Measurements from ENCODE around the gene ASPSCR1. TPM values are rescaled to one million over a fixed set of nuclear protein-coding genes. Genes with fewer than 3 reads are reported as not detected.

Gene ASPSCR1
- total and polyA plus RNA-seq, 2 of the 13 experiments (the other 11 are each of a cell fraction or from before 2014, with no cell fraction given) = 274 to 314 TPM

DNA sequence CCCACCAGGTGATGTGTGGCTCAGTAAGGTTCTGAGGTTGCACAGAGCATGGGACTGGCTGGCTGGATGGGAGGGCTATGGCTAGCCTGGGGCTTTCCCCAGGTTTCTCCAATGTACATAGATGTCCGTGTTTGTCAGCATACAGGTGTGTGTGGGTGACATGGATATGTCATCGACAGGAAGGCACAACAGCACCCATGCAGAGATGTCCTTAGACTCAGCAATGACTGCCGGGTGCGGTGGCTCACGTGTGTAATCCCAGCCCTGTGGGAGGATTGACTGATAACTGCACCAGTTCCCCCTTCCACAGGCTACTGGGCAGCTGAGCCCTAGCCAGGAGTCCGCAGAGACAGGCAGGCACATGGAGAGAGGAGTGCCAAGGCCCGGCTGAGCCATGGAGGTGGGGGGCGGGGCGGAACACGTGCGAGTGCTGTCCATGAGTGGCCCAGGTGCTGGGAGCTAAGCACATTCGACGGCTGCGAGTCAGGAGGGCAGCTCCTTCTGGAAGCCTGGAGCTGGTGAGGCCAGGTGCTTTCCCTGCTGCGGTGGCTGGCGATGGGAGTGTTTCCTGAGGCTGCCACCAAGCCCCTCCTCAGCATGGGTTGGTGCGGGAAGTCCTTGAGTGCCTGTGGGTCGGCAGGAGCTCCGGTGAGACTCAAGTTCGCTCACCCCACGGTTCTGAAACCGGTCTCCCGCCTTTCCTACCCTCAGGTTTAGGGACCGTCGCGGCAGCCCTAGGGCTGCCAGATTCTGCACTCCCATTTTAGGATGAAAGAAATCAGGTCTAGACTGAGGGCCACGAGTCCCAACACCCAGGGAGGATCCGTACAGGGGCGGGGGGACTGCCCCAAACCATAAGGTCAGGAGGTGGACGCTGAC lies 858 bp upstream of the ASPSCR1 start (continued):
- TF ChIP-seq, protein P1, sequence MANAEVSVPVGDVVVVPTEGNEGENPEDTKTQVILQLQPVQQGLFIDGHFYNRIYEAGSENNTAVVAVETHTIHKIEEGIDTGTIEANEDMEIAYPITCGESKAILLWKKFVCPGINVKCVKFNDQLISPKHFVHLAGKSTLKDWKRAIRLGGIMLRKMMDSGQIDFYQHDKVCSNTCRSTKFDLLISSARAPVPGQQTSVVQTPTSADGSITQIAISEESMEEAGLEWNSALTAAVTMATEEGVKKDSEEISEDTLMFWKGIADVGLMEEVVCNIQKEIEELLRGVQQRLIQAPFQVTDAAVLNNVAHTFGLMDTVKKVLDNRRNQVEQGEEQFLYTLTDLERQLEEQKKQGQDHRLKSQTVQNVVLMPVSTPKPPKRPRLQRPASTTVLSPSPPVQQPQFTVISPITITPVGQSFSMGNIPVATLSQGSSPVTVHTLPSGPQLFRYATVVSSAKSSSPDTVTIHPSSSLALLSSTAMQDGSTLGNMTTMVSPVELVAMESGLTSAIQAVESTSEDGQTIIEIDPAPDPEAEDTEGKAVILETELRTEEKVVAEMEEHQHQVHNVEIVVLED (CRISPR knock-in tag; IDR thresholded peaks at IDR 0.05; ENCODE audit: borderline replicate concordance) = no peak
- TF ChIP-seq TOPORS (CRISPR knock-in tag; IDR thresholded peaks at IDR 0.05) = no peak
- TF ChIP-seq, protein P2, sequence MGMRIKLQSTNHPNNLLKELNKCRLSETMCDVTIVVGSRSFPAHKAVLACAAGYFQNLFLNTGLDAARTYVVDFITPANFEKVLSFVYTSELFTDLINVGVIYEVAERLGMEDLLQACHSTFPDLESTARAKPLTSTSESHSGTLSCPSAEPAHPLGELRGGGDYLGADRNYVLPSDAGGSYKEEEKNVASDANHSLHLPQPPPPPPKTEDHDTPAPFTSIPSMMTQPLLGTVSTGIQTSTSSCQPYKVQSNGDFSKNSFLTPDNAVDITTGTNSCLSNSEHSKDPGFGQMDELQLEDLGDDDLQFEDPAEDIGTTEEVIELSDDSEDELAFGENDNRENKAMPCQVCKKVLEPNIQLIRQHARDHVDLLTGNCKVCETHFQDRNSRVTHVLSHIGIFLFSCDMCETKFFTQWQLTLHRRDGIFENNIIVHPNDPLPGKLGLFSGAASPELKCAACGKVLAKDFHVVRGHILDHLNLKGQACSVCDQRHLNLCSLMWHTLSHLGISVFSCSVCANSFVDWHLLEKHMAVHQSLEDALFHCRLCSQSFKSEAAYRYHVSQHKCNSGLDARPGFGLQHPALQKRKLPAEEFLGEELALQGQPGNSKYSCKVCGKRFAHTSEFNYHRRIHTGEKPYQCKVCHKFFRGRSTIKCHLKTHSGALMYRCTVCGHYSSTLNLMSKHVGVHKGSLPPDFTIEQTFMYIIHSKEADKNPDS (CRISPR knock-in tag; IDR thresholded peaks at IDR 0.05) = peak; percentile 90; the same call in 1 of the 2 replicates
- TF ChIP-seq ZFP36L1 (CRISPR knock-in tag; IDR thresholded peaks at IDR 0.05) = no peak; the same call in 1 of the 2 replicates
- TF ChIP-seq SOX6 (IDR thresholded peaks at IDR 0.05) = no peak
- no peak for TF ChIP-seq SOX6 (CRISPR knock-in tag; IDR thresholded peaks at IDR 0.05)
- TF ChIP-seq, protein P3, sequence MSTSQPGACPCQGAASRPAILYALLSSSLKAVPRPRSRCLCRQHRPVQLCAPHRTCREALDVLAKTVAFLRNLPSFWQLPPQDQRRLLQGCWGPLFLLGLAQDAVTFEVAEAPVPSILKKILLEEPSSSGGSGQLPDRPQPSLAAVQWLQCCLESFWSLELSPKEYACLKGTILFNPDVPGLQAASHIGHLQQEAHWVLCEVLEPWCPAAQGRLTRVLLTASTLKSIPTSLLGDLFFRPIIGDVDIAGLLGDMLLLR (CRISPR knock-in tag; IDR thresholded peaks at IDR 0.05) = peak; percentile 73; the same call in 1 of the 2 replicates
- TF ChIP-seq, protein P4, sequence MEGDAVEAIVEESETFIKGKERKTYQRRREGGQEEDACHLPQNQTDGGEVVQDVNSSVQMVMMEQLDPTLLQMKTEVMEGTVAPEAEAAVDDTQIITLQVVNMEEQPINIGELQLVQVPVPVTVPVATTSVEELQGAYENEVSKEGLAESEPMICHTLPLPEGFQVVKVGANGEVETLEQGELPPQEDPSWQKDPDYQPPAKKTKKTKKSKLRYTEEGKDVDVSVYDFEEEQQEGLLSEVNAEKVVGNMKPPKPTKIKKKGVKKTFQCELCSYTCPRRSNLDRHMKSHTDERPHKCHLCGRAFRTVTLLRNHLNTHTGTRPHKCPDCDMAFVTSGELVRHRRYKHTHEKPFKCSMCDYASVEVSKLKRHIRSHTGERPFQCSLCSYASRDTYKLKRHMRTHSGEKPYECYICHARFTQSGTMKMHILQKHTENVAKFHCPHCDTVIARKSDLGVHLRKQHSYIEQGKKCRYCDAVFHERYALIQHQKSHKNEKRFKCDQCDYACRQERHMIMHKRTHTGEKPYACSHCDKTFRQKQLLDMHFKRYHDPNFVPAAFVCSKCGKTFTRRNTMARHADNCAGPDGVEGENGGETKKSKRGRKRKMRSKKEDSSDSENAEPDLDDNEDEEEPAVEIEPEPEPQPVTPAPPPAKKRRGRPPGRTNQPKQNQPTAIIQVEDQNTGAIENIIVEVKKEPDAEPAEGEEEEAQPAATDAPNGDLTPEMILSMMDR (CRISPR knock-in tag; IDR thresholded peaks at IDR 0.05) = peak; percentile 15; the same call in 1 of the 2 replicates
- TF ChIP-seq ZNF792 (CRISPR knock-in tag; IDR thresholded peaks at IDR 0.05) = peak; percentile 23; the same call in 1 of the 2 replicates
- TF ChIP-seq HNRNPK (IDR thresholded peaks at IDR 0.05; ENCODE audit: low read depth, low read length, poor library complexity, severe bottlenecking) = peak; percentile 4
- TF ChIP-seq ARNT2 (CRISPR knock-in tag; IDR thresholded peaks at IDR 0.05; ENCODE audit: low read depth) = no peak; the same call in 1 of the 2 replicates
- no peak for TF ChIP-seq RFXANK (CRISPR knock-in tag; IDR thresholded peaks at IDR 0.05)
- TF ChIP-seq, protein P5, sequence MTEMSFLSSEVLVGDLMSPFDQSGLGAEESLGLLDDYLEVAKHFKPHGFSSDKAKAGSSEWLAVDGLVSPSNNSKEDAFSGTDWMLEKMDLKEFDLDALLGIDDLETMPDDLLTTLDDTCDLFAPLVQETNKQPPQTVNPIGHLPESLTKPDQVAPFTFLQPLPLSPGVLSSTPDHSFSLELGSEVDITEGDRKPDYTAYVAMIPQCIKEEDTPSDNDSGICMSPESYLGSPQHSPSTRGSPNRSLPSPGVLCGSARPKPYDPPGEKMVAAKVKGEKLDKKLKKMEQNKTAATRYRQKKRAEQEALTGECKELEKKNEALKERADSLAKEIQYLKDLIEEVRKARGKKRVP (CRISPR knock-in tag; IDR thresholded peaks at IDR 0.05) = no peak
- peak; percentile 11; the same call in 1 of the 2 replicates for TF ChIP-seq KDM5B (CRISPR knock-in tag; IDR thresholded peaks at IDR 0.05; ENCODE audit: borderline replicate concordance)
- TF ChIP-seq, protein P6, sequence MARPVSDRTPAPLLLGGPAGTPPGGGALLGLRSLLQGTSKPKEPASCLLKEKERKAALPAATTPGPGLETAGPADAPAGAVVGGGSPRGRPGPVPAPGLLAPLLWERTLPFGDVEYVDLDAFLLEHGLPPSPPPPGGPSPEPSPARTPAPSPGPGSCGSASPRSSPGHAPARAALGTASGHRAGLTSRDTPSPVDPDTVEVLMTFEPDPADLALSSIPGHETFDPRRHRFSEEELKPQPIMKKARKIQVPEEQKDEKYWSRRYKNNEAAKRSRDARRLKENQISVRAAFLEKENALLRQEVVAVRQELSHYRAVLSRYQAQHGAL (CRISPR knock-in tag; IDR thresholded peaks at IDR 0.05; ENCODE audit: not compliant biosample characterization) = no peak
- TF ChIP-seq ZNF616 (CRISPR knock-in tag; IDR thresholded peaks at IDR 0.05; ENCODE audit: low read depth) = 0 out of 2 replicates have a peak, but pooled peaks have one; percentile 22
- TF ChIP-seq, protein P7, sequence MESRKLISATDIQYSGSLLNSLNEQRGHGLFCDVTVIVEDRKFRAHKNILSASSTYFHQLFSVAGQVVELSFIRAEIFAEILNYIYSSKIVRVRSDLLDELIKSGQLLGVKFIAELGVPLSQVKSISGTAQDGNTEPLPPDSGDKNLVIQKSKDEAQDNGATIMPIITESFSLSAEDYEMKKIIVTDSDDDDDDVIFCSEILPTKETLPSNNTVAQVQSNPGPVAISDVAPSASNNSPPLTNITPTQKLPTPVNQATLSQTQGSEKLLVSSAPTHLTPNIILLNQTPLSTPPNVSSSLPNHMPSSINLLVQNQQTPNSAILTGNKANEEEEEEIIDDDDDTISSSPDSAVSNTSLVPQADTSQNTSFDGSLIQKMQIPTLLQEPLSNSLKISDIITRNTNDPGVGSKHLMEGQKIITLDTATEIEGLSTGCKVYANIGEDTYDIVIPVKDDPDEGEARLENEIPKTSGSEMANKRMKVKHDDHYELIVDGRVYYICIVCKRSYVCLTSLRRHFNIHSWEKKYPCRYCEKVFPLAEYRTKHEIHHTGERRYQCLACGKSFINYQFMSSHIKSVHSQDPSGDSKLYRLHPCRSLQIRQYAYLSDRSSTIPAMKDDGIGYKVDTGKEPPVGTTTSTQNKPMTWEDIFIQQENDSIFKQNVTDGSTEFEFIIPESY (CRISPR knock-in tag; IDR thresholded peaks at IDR 0.05) = no peak; the same call in 1 of the 2 replicates
